Left renal pelvis (tissue), 4 donors: Measurements from ENCODE around the gene COL20A1. TPM values are rescaled to one million over a fixed set of nuclear protein-coding genes. Genes with fewer than 3 reads are reported as not detected.

ENCODE experiments used
- DNase-seq, 4 donors: peaks; one replicate each; pipeline ENCODE4 v3.0.0-alpha.2; 2013; ENCODE audit warnings: low read depth in 4 of 4, low spot score in 3 of 4
- polyA plus RNA-seq, 4 donors: library from polyadenylated mRNA; unstranded; fragments of 120-200 nt; gene quantifications; one replicate each; pipeline ENCODE4 v1.2.1, GENCODE V29; 2013; ENCODE audit not compliant: insufficient read length in 4 of 4

The COL20A1 gene
- polyA plus RNA-seq, 4 donors: 0.37 to 0.89 (median 0.68) TPM

DNA sequence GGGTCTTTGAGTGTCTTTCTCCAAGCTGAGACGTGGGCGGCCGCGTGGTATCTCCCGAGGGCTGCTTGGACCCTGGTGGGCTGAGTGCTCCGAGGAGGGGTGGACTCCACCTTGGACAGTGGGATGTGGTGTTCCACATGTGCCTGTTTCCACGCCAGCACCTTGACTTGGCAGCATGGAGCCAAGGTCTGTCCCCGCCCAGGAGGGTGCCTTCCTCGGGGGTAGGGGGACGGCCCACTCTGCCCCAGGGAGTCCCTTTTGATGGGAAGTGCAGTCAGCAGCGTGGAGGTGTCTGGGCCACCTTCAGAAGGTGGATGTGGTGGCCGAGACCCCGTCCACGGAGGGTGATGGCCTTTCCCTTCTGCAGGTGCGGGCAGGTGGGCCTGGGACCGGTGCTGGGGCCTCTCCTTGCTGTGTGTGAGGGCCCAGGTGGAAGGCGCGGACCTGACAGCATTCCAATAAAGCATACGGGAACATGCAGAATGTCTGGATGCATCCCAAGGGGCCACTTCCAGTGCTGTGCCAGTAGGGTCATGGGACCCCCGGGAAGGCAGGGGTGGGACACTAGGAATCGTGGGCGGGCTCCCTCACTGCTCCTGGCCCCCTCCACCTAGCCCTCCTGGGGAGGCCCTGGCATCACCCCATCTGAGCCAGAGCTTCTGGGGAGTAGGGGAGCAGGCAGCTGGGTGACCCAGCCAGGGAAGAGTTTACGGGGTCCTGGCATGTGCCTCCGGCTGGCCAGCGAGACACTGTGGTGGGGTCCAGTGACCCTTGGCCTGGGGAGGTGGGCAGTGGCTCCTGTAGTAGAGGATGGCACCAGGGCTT is 3.5 kb upstream of the COL20A1 start:
- no peak for DNase-seq

DNA sequence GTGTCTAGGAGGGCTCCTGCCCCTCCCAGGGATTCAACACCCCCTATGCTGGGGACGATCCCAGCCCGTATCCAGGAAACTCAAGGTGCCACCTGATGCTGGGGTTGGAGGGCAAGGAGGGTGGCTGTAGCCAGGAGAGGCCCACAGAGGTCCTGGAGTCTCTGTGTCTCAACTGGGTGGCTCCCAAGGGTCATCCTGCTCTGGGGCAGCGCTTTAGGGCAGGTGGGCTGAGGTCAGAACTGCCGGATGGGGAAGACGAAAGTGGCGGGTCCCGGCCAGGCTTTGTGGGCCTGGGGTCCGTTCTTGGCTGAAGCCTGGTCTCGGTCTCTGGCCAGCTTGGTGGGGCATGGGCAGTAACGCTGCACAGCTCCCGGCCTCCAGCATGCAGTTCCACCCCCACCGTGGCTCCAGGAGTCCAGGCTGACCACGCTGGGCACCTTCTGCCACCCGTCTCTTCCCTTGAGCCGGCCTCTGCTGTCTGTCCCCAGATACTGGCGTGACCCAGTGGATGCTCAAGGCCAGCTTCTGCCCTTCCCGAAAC is 2.8 kb upstream of the COL20A1 start:
- no peak for DNase-seq

DNA sequence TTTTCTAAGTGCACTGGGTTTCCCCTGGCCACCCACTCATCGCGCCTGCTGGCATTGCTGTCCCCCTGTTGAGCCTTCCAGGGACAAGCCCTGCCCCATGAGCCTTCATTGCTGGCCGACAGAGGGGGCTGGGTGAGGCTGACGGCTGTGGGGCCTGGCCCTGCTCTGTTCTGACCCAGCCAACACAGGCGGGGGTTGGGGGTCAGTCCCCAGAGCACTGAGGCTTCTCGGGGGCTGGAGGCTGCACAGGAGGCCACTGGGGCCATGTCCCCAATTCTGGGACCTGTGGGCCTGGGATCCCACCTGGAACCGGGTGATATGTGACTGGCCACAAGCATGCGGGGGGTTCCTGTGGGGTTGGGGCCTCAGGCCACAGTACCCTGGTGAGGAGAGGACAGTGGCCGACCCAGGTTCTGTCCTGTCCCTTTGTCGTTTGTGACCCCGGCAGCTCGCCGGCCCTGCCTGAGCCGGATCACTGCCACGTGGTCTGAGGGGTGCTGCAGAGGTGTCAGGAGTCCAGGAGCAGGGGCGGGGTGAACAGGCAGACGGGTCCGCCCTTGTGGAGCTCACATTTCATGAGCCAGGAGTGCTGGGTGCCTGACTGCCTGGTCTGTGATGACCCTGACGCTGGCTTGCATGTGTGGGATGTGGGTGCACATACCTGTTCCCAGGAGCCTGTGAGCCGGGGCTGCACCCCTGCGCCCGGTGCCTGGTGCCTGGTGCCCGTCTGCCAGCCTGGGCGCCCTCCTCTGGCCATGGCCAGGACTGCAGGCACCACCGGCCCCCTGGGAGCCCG is 2.1 kb upstream of the COL20A1 start:
- no peak for DNase-seq

DNA sequence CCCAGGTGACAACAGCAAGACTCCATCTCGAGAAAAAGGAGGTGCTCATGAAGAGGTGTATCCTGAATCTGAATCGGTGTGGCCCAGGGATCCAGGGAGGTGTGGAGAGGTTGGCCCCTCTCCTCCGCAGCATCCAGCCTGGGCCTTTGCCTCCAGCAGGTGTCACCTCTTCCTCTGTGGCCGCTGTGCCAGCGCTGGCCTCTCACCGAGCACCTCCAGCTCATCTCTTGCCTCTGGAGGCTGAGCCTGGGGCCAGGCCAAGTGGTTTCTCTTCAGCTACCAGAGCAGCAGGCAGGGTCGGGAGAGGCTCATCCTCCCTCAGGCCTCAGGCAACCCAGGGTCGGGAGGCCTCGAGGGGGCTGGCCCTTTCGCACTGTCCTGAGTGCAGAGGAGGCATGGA is 1.2 kb upstream of the COL20A1 start:
- no peak for DNase-seq

DNA sequence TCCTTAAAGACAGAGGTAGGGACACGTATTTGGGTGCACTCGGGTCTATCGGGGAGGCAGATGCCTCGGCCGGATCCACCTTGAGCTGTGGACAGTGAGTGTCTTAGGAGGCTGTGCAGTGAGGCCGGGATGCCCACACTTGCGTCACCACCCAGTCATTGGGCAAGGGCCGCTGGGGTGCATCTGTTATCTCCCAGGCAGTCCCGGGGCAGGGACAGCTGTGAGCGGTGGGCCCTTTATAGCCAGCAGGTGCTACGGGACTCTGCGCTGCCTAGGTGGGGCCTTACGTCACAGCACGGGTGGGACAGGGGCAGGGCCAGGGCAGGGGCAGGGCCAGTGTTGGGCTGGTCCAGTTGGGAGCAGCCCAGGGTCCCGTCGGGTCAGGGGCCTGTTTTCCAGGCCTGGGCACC is 689 bp upstream of the COL20A1 start:
- no peak for DNase-seq

DNA sequence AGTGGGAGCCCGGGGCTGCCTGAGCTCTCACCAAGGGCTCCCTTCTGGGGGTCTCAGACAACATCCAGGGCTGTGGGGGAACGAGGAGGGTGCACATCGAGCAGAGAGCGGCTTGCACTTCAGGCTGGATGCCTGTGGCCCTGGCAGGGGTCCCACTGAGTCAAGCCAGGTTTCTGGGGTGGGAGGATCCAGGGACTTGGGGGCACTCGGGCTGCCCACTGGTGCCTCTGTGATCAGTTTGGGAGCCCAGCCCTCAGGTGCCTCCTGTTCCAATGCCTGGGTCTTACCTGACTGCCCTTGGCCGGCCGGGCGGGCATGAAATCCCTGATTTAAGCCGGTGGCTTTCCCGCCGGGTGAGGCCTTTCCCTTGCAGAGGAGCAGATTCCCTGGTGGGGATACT is 470 bp downstream of the COL20A1 start:
- DNase-seq: no peak

DNA sequence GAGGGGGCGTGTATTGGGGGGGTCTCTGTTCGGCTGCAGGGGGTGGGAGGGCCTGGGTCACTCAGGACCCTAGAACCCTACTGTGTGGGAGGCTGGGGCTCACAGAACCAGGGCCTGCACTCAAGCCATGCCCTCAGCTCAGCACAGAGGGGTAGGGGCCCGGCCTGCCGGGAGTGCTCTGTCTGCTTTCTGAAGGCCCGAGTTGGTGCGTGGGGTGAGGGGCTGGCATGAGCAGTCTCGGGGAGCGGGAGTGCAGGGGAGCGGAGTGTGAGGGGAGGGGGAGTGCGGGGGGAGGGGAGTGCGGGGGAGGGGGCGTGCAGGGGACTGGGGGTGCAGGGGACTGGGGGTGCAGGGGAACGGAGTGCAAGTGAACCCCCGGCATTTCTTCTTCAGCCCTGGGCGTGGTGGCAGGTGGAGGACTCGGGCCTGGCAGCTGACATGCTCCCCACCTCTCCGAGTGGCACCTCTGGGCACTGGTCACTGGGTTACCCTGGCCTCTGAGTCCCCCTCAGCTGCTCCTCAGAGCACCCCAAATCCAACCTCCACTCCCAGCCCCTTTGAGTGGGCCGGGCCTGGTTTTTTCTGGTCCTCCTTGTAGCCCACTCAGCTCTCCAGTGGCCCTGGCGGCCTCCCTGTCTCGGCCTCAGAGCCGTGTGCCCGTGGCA is 1.0 kb downstream of the COL20A1 start:
- DNase-seq: no peak

DNA sequence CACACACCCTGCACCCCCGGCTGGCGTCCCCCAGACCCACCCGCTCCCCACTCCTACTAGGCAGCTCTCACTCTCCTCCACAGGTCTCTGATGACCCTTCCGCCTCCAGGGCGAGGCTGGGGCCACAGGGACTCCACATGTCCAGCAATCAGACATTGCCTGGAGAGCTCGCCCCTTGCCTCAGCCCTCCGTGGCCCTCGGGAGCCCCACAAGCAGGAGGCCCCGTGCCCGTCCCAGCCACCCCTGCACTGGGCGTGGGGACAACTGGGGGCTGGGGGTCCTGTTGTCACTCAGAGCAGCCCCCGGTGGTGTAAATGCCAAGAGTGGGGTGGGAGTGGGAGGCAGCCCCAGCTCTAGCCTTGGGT is 1.5 kb downstream of the COL20A1 start:
- DNase-seq: no peak

DNA sequence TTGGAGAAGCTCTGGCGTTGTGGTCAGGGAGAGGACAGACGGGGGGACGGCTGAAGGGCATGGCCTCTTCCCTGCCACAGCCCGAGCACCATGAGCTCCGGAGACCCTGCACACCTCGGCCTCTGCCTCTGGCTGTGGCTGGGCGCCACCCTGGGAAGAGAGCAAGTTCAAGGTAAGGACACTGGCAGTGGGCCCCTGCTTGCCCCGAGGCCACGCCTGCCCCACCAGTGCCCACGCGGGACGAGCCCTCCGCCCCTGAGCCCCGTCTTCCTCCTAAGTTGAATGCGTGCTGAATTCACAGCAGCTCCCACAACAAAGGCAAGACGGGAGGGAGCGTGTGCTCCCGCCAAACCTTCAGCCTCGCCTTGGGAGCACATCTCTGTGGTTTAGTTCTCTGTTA is 2.0 kb downstream of the COL20A1 start:
- DNase-seq: no peak

DNA sequence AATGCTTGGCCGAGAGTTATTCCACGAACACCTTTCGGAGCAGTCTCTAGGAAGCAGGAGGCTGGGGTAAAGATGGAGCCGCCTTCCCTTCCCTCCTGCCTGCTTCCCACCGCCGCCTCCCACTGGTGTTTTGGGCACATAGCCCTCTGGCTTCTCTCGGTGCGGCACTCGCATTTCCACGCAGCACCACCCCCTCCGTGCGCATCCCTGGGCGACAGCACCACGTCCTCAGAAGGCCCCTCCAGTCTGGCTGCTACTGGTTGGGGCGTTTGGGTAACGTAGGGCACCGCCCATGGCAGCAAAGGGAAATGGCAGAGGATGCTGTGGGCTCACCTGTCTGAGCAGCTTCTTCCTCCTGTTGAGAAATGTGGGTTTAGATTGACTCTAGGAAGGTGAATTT is 2.4 kb downstream of the COL20A1 start:
- DNase-seq: no peak

DNA sequence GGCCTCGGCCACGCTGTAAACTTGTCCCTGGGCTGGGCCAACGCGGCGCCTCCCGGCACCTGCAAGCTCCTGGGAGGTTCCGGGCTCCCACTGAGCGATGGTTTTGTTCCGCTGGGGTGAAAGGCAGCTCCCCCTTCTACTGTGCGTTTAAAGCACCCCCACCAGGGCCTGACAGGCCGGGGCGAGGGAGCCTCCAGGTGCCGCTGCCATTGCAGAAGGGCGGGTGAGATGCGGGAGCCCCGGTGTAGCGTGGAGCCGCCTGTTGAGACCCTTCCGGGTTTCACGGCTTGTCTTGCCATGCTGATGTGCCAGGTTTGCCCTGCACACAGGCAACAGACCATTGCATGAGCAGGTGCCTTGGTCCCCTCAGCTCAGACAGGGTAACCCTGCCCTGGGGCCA is 2.9 kb downstream of the COL20A1 start:
- no peak for DNase-seq

DNA sequence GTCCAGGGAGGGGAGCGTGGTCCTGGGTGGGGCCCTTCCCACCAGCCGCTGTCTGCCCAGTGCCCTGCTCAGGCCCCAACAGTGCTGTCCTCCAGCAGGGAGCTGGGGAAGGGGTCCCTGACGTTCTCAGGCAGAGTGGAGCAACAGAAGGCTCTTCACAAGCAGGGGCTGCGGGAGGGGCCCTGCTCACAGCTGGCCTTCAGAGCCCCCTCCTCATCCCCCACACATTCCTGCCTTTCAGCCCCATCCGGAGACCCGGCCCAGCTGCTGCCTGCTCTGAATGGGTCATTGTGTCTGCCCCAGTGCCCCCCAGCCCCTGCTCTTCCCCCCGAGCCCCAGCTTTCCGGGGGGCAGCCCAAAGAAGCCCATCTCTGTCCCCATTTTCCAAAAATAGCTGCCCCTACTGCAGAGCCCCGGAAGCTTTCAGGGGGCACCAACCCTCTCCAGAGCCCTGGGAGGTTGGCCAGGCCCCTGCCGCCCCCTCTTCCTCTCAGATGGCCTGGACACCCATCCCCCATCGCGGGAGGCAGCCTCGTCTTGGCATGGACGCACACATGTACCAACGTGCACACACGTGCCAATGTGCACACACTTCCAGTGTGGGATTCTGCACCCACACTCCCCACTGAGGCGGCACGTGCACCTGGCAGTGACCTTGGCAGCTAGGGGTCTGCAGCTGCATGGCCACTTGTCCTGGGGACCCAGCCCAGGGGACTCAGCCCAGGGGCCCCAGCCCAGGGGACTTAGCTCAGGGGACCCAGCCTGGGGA is 3.7 kb downstream of the COL20A1 start:
- no peak for DNase-seq

DNA sequence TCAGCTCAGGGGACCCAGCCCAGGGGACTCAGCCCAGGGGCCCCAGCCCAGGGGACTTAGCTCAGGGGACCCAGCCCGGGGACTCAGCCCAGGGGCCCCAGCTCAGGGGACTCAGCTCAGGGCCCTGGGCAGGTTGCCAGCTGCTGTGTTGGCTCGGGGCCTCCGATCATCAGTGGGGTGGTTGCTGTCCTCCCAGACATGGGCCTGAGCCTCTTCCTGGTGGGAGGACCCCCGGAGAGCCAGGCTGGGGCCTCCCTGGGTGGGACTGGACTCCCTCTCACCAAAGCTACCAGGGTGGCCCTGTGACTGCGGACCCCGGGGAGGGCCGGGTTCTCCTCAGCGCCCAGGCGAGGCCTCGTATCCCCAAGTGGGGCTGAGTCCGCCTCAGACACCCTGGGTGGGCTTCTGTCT is 4.4 kb downstream of the COL20A1 start:
- DNase-seq: no peak

DNA sequence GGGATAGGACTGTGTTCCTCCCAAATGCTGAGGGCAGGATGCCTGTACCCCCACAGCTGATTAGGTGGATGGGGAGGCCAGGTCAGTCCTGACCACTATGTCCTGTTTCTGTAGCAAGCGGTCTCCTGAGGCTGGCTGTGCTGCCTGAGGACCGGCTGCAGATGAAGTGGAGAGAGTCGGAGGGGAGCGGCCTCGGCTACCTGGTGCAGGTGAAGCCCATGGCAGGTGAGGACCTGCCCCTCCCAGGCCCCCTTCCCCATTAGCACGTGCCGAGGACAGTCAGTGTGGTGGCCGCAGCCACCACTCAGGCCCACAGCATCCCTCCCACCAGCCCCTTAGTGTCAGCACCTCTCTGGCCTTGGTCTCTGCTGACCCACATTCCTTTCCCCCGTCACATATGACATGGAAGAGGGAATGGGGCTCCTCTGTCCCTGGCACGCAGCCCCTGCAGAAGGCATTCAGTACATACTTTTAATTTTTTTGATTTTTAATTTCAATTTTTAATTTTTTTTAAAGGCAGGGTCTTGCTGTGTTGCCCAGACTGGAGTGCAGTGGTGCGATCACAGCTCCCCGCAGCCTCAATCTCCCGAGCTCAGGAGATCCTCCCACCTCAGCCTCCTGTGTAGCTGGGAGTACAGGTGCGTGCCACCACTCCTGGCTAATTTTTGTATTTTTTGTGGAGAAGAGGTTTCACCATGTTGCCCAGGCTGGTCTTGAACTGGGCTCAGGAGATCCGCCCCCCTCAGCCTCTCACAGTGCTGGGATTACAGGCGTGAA is 5.0 kb downstream of the COL20A1 start:
- no peak for DNase-seq

DNA sequence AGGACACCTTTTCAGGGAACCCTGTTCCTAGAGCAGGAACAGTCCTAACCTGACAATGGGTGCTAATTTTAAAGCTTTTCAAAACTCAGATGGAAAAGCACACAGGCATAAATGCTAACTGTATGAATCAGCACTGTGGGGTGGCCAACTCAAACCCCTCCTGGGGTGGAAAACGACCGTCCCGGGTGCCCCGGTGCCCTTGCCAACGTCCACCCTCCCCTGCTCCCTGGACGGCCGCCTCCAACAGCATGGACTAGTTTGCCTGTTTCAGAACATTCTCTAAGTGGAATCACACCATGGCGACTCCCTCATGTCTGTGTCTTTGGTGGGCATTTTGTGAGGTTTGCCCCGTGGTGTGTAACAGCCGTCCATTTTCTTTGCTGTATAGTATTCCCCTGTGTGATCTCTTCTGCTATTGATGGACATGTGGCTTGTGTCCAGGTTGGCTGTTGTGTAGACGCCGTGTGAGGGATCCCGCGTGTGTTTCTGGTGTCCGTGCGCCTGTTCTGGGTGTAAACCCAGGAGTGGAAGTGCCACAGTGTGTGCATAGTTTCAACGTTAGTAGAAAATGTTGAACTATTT is 5.8 kb downstream of the COL20A1 start:
- no peak for DNase-seq

DNA sequence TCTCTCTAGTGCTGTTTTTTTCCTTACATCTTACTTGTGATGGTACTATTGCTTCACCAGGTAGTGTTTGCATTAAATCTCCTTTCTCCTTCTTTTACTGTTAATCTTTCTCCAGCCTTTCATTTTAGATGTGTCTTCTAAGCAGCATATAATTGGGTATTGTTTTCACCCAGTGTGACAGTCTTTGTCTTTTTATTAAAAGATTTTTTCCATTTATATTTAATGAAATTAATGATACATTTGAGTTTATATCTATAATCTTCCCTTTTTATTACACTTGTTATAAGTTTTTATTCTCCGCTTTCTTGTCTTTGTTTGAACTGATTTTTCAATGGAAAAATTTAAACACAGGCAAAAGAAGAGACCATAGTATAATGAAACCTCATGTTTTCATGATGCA is 8.7 kb downstream of the COL20A1 start:
- DNase-seq: no peak

DNA sequence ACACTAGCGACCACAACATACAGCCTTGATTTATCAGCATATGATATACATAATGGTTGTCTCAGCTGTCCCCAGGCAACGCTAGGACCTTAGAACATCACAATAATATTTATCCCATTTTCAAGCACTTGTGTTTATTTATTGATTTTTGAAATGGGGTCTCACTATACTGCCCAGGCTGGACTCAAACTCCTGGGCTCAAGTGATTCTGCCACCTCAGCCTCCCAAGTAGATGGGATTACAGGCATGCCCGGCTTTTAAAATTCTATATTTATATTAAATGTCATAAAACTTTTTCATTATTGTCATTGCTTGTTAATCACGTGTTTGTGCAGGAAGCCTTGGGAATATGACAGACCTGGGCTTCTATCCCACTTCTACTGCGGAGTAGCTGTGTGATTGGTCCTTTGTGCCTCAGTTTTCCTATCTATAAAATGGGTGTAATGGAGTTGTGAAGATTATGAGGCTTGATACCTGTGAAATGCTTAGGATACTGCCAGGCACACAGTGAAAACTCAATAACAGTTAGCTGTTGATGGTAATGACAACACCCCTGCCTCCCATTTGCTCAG is 10.2 kb downstream of the COL20A1 start:
- DNase-seq: no peak

DNA sequence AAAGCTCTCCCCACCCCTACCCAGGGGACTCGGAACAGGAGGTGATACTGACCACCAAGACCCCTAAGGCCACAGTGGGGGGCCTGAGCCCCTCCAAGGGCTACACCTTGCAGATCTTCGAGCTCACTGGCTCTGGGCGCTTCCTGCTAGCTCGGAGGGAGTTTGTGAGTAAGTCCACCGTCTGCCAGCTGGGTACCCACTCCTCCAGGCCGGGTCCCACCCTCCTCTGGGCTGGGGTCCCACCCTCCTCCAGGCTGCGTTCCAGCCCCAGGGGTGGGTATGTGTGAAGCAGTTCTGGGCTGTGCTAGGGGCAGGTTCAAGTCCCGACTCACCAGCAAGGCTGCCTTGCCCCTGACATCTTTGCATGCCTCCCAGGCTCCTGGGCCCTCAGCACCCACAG is 12.4 kb downstream of the COL20A1 start:
- DNase-seq: no peak
